ENCODE results near the gene PLA2G4D.

Gene PLA2G4D

GRCh38 chr15:42038401-42038800 lies 56.0 kb downstream of the PLA2G4D start:
- Histone ChIP-seq H3K4me2 (ENCODE audit: low read depth, low read length) (no peak overlapping the region), H3K27me3 (replicated peaks; ENCODE audit: insufficient read depth, low read length) (no peaks in the 10 kb centered on the region), H3K9me3 (replicated peaks; ENCODE audit: insufficient read depth, low read length) (no peaks in the 10 kb centered on the region), H3F3A (ENCODE audit: insufficient read depth, low read length) (no peaks in the 10 kb centered on the region), H4K20me1 (ENCODE audit: insufficient read depth, low read length) (no peaks in the 10 kb centered on the region), H3K79me2 (ENCODE audit: low read length) (no peaks in the 10 kb centered on the region), H2AFZ (ENCODE audit: low read length) (no peak overlapping the region), H3K9me2 (replicated peaks; ENCODE audit: insufficient read depth, low read length) (no peaks in the 10 kb centered on the region), H3K4me1 (ENCODE audit: low read length) (peaks cover 13% of the 10 kb centered on the region), H3K9ac (ENCODE audit: low read length) (no peak overlapping the region), H3K27ac (ENCODE audit: low read length) (no peak overlapping the region), H3K4me3 (ENCODE audit: low read length) (no peak overlapping the region), H3K36me3 (replicated peaks; ENCODE audit: insufficient read depth, low read length) (no peaks in the 10 kb centered on the region)
- TF ChIP-seq, protein P1, sequence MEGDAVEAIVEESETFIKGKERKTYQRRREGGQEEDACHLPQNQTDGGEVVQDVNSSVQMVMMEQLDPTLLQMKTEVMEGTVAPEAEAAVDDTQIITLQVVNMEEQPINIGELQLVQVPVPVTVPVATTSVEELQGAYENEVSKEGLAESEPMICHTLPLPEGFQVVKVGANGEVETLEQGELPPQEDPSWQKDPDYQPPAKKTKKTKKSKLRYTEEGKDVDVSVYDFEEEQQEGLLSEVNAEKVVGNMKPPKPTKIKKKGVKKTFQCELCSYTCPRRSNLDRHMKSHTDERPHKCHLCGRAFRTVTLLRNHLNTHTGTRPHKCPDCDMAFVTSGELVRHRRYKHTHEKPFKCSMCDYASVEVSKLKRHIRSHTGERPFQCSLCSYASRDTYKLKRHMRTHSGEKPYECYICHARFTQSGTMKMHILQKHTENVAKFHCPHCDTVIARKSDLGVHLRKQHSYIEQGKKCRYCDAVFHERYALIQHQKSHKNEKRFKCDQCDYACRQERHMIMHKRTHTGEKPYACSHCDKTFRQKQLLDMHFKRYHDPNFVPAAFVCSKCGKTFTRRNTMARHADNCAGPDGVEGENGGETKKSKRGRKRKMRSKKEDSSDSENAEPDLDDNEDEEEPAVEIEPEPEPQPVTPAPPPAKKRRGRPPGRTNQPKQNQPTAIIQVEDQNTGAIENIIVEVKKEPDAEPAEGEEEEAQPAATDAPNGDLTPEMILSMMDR (IDR thresholded peaks at IDR 0.05; ENCODE audit: low read length) = no peak
- TF ChIP-seq EZH2phosphoT487 (IDR thresholded peaks at IDR 0.05; ENCODE audit: low read length) = no peak
- no peak for TF ChIP-seq EZH2 (optimal IDR thresholded peaks at IDR 0.05; ENCODE audit: low read depth, low read length)
- no peak for DNase-seq

GRCh38 chr15:42037656-42038055 lies 56.7 kb downstream of the PLA2G4D start:
- no peaks in the 10 kb centered on the region for H4K20me1 ChIP-seq (ENCODE audit: insufficient read depth, low read length)
- no peaks in the 10 kb centered on the region for H3K36me3 ChIP-seq (replicated peaks; ENCODE audit: insufficient read depth, low read length)
- no peaks in the 10 kb centered on the region for H3K79me2 ChIP-seq (ENCODE audit: low read length)
- H3K27me3 ChIP-seq (replicated peaks; ENCODE audit: insufficient read depth, low read length) = no peaks in the 10 kb centered on the region
- no peaks in the 10 kb centered on the region for H3F3A ChIP-seq (ENCODE audit: insufficient read depth, low read length)
- no peak for TF ChIP-seq EZH2phosphoT487 (IDR thresholded peaks at IDR 0.05; ENCODE audit: low read length)
- TF ChIP-seq, protein P1 (IDR thresholded peaks at IDR 0.05; ENCODE audit: low read length) = no peak
- TF ChIP-seq EZH2 (optimal IDR thresholded peaks at IDR 0.05; ENCODE audit: low read depth, low read length) = no peak
- peaks cover 13% of the 10 kb centered on the region for H3K4me1 ChIP-seq (ENCODE audit: low read length)
- no peak overlapping the region for H3K27ac ChIP-seq (ENCODE audit: low read length)
- no peak overlapping the region for H3K4me2 ChIP-seq (ENCODE audit: low read depth, low read length)
- H3K4me3 ChIP-seq (ENCODE audit: low read length) = no peak overlapping the region
- DNase-seq = no peak
- no peaks in the 10 kb centered on the region for H3K9me2 ChIP-seq (replicated peaks; ENCODE audit: insufficient read depth, low read length)
- no peak overlapping the region for H2AFZ ChIP-seq (ENCODE audit: low read length)
- no peaks in the 10 kb centered on the region for H3K9me3 ChIP-seq (replicated peaks; ENCODE audit: insufficient read depth, low read length)
- H3K9ac ChIP-seq (ENCODE audit: low read length) = no peak overlapping the region

- Histone ChIP-seq H3K36me3 (replicated peaks; ENCODE audit: insufficient read depth, low read length) (no peaks in the 10 kb centered on the region), H3K4me2 (ENCODE audit: low read depth, low read length) (no peak overlapping the region), H3K9me2 (replicated peaks; ENCODE audit: insufficient read depth, low read length) (no peaks in the 10 kb centered on the region), H3K4me3 (ENCODE audit: low read length) (no peak overlapping the region), H3K27me3 (replicated peaks; ENCODE audit: insufficient read depth, low read length) (no peaks in the 10 kb centered on the region), H4K20me1 (ENCODE audit: insufficient read depth, low read length) (no peaks in the 10 kb centered on the region), H3K79me2 (ENCODE audit: low read length) (no peaks in the 10 kb centered on the region), H3K4me1 (ENCODE audit: low read length) (peaks cover 13% of the 10 kb centered on the region), H2AFZ (ENCODE audit: low read length) (no peak overlapping the region), H3K27ac (ENCODE audit: low read length) (no peak overlapping the region), H3F3A (ENCODE audit: insufficient read depth, low read length) (no peaks in the 10 kb centered on the region), H3K9me3 (replicated peaks; ENCODE audit: insufficient read depth, low read length) (no peaks in the 10 kb centered on the region), H3K9ac (ENCODE audit: low read length) (no peak overlapping the region)
- TF ChIP-seq EZH2 (optimal IDR thresholded peaks at IDR 0.05; ENCODE audit: low read depth, low read length) = no peak
- TF ChIP-seq, protein P1 (IDR thresholded peaks at IDR 0.05; ENCODE audit: low read length) = no peak
- no peak for TF ChIP-seq EZH2phosphoT487 (IDR thresholded peaks at IDR 0.05; ENCODE audit: low read length)
- DNase-seq = no peak
Observed at GRCh38 chr15:42036966-42037365, 57.4 kb downstream of the PLA2G4D start.
